Psoas muscle (tissue), 8 donors: ENCODE measurements around the gene MTMR12. TPM values are rescaled to one million over a fixed set of nuclear protein-coding genes. Genes with fewer than 3 reads are reported as not detected.
"Not testable (repeated sequence)": the region's sequence is repeated elsewhere in the genome, so short reads cannot be mapped to it uniquely, and the experiment has no call there.

Experiments
- ATAC-seq, 4 donors: fragments of 200-7000 bp; cut with Tn5 transposase; one replicate each; pipeline ENCODE4 v1.9.1; 2020; ENCODE audit warnings: moderate library complexity in 3 of 4, mild to moderate bottlenecking in 2 of 4
- DNase-seq, 2 donors: peaks; one replicate each; pipeline ENCODE4 v3.0.0-alpha.2; 2020
- H3K27ac ChIP-seq: fragments of 200-600 bp; one replicate; pipeline ENCODE4 v1.8.0; 2022
- H3K27me3 ChIP-seq, 3 donors: fragments of 200-600 bp in 1 of 3; one replicate each; pipeline versions ENCODE4 v1.6.1 to v1.8.0; 2013 to 2022; ENCODE audit warnings: low read length in 2 of 3, mild to moderate bottlenecking in 2 of 3, moderate library complexity in 1 of 3; ENCODE audit not compliant: insufficient read depth in 3 of 3
- H3K36me3 ChIP-seq, 2 donors: fragments of 200-600 bp in 1 of 2; one replicate each; pipeline versions ENCODE4 v1.6.1 to v1.8.0; 2013 to 2022; ENCODE audit warnings: low read depth in 1 of 2, mild to moderate bottlenecking in 1 of 2, moderate library complexity in 1 of 2; ENCODE audit not compliant: insufficient read depth in 1 of 2
- H3K4me1 ChIP-seq: fragments of 200-600 bp; one replicate; pipeline ENCODE4 v1.8.0; 2022
- H3K4me3 ChIP-seq: fragments of 200-600 bp; one replicate; pipeline ENCODE4 v1.8.0; 2022; ENCODE audit warnings: mild to moderate bottlenecking
- H3K9me3 ChIP-seq: fragments of 200-600 bp; one replicate; pipeline ENCODE4 v1.8.0; 2022
- WGBS, 3 donors: extraction: QIAGEN DNeasy Blood & Tissue Kit; methylation state at CpG; one replicate each; pipeline versions ENCODE4 v1.1.6 to v1.1.7; 2013; 5-methylcytosine and 5-hydroxymethylcytosine counted together
- intact Hi-C, 2 donors: fragments of 100-400 bp; cut with DNase I; formaldehyde crosslinking; loops; one replicate each; pipeline versions ENCODE4 v1.11.0 to v1.14.2; 2022
- polyA plus RNA-seq, 3 donors: library from polyadenylated mRNA; stranded (reverse); fragments of 200-250 nt; gene quantifications; one replicate each; pipeline ENCODE4 v1.2.3, GENCODE V29; 2013
- total RNA-seq, 4 donors: library from RNA; stranded (reverse); fragmentation: NEBNext Ultra II Directional in 2 of 4; extraction: Animal tissue kit (Norgen Biotek cat#: 25700) in 2 of 4; gene quantifications; one replicate each; pipeline versions ENCODE4 v1.2.1 to v1.2.4, GENCODE V29; 2021 to 2023
- TF ChIP-seq, protein P1 (sequence below): fragments of 200-600 bp; IDR thresholded peaks from one replicate; pipeline ENCODE4 v1.8.0; 2022; ENCODE audit warnings: antibody characterized with exemption
- donor health status: healthy with polysubstance abuse.
- donor health status: DM: no; HTN: no; CAD: no; lungs with moderate emphysema.
- donor health status: Bipolar disorder and iron deficiency.
- donor health status: healthy.
- donor health status: DM: yes; HTN: yes; CAD: no.
- donor health status: DM: no; HTN: no; CAD: no.
- donor health status: DM: no; HTN: no; CAD: no.
- donor health status: DM: yes; HTN: yes; CAD: no.

MTMR12 gene
- total and polyA plus RNA-seq, 7 donors, result 2.4 to 8.9 (median 8.2) TPM

DNA sequence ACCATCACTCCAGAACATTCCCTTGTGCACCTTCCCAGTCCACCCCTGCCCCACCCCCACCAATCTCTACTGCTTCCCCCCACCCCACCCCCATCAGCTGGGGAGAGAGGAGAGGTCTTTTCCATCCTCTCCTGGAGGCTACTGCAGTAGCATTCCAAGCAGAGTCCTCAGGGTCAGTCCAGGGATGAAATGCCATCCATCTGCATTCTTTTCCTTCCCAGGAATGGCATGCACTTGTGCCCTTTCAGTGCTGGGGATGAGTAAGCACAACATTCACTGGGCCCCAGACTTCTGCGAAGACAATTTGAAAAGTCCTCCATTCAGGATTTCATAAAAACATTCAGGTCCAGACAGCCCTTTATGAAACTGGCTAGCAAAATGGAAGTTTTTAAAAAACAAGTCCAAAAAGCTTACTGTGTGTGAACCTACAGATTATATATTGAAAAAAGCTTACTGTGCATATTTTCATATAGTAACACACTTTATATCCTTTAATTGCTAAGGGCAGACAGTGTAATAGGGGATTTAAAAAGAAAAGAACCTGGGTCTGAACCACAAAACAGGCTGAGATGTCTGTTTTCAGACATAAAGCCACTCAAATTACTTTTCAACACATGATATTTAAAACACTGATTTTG, 88.6 kb downstream of the MTMR12 start:
- Histone ChIP-seq H3K27me3 (no peaks in the 10 kb centered on the region), H3K27ac (peak overlapping the region; percentile 11), H3K4me3 (no peak overlapping the region), H3K9me3 (no peaks in the 10 kb centered on the region), H3K36me3 (peaks cover 0 to 6% of the 10 kb centered on the region in 2 donors), H3K4me1 (peaks cover 8% of the 10 kb centered on the region)
- peak; percentile 66 to 83 (median 74) for ATAC-seq
- TF ChIP-seq, protein P1, sequence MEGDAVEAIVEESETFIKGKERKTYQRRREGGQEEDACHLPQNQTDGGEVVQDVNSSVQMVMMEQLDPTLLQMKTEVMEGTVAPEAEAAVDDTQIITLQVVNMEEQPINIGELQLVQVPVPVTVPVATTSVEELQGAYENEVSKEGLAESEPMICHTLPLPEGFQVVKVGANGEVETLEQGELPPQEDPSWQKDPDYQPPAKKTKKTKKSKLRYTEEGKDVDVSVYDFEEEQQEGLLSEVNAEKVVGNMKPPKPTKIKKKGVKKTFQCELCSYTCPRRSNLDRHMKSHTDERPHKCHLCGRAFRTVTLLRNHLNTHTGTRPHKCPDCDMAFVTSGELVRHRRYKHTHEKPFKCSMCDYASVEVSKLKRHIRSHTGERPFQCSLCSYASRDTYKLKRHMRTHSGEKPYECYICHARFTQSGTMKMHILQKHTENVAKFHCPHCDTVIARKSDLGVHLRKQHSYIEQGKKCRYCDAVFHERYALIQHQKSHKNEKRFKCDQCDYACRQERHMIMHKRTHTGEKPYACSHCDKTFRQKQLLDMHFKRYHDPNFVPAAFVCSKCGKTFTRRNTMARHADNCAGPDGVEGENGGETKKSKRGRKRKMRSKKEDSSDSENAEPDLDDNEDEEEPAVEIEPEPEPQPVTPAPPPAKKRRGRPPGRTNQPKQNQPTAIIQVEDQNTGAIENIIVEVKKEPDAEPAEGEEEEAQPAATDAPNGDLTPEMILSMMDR, result no peak
- WGBS, 3 donors, result 35 to 53% (median 43%) methylated on average over 1 of the region's 1 CpG
- DNase-seq, result no peak
- intact Hi-C loops, result loop anchor here in 1 of 2 donors (10.0 kb wide), 1 partner anchor 49 kb away; the partner anchor contains the start of gene GOLPH3

GRCh38 chr5:32222723-32223470, 89.8 kb downstream of the MTMR12 start:
- H3K27me3 ChIP-seq, result no peaks in the 10 kb centered on the region
- no peaks in the 10 kb centered on the region for H3K9me3 ChIP-seq
- DNase-seq, result no peak
- H3K4me1 ChIP-seq, result peaks cover 10% of the 10 kb centered on the region
- 88 to 97% (median 89%) methylated on average over 5 of the region's 5 CpGs for WGBS, 3 donors
- TF ChIP-seq, protein P1, result no peak
- no peak overlapping the region for H3K4me3 ChIP-seq
- H3K36me3 ChIP-seq, result no peaks in the 10 kb centered on the region
- no peak overlapping the region for H3K27ac ChIP-seq
- no peak for ATAC-seq
- intact Hi-C loops, result loop anchor here in 1 of 2 donors (10.0 kb wide), 1 partner anchor 48 kb away; the partner anchor contains the start of gene GOLPH3

GRCh38 chr5:32217886-32218396, 94.8 kb downstream of the MTMR12 start:
- WGBS, 3 donors, result 40 to 56% (median 41%) methylated on average over 12 of the region's 12 CpGs
- no peaks in the 10 kb centered on the region for H3K27me3 ChIP-seq
- peak in 2 of 4 donors; percentile 31 to 52 for ATAC-seq
- TF ChIP-seq, protein P1, result no peak
- H3K4me1 ChIP-seq, result peaks cover 2% of the 10 kb centered on the region
- no peaks in the 10 kb centered on the region for H3K36me3 ChIP-seq
- H3K9me3 ChIP-seq, result no peaks in the 10 kb centered on the region
- no peak overlapping the region for H3K4me3 ChIP-seq
- no peak overlapping the region for H3K27ac ChIP-seq
- DNase-seq, result no peak
- intact Hi-C loops, result no loop called here

GRCh38 chr5:32214344-32214743, 98.4 kb downstream of the MTMR12 start:
- H3K36me3 ChIP-seq, DNase-seq, H3K4me3 ChIP-seq, H3K27ac ChIP-seq, H3K27me3 ChIP-seq, H3K4me1 ChIP-seq, ATAC-seq, intact Hi-C loops, H3K9me3 ChIP-seq: not testable (repeated sequence)
- WGBS, 3 donors, result 82 to 96% (median 93%) methylated on average over 1 of the region's 1 CpG

DNA sequence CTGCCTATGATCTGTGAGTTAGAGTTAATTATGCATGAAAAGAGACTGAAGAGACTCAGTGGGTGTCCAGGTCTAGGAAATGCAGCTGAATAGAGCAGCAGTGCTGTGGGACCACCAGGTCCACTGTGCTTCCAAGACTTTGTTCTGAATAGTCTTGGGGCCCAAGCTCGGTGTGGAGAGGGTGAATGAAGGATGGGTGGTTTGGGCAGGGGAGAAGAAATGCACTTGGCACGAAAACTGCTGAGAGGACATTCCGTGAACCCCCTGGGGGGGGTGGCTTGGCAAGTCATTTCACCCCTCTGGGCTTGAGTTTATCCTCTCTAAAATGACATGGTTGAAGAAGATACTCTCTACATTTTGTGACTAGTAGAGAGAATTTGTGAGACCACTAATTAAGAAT, 102.6 kb downstream of the MTMR12 start:
- Histone ChIP-seq H3K4me3 (no peak overlapping the region), H3K4me1 (no peaks in the 10 kb centered on the region), H3K9me3 (no peaks in the 10 kb centered on the region), H3K36me3 (no peaks in the 10 kb centered on the region), H3K27me3 (no peaks in the 10 kb centered on the region), H3K27ac (no peak overlapping the region)
- intact Hi-C loops, result no loop called here
- TF ChIP-seq, protein P1, result no peak
- ATAC-seq (no peak), DNase-seq (no peak)
- WGBS, 3 donors, result 73 to 82% (median 78%) methylated on average over 3 of the region's 3 CpGs

- WGBS, 3 donors, result 85 to 95% (median 92%) methylated on average over 4 to 16 of the region's 31 CpGs
- not testable (repeated sequence) for ATAC-seq
Measured at GRCh38 chr5:32208837-32209236, 103.9 kb downstream of the MTMR12 start.

More at GRCh38 chr5:32208837-32209236, 103.9 kb downstream of the MTMR12 start:
- H3K27ac ChIP-seq, H3K9me3 ChIP-seq, intact Hi-C loops, H3K36me3 ChIP-seq, H3K4me3 ChIP-seq, DNase-seq, H3K4me1 ChIP-seq, H3K27me3 ChIP-seq: not testable (repeated sequence)
